Pancreas (tissue), 10 donors: ENCODE data around the gene DCAKD. TPM values are rescaled to one million over a fixed set of nuclear protein-coding genes. Genes with fewer than 3 reads are reported as not detected.
A peak's percentile ranks its signal among the peaks of the same experiment; 100 is the strongest.

Source experiments
- ATAC-seq, 4 donors: fragments of 200-7000 bp; cut with Tn5 transposase; one replicate each; pipeline versions ENCODE4 v1.8.0 to v1.9.1; 2020; ENCODE audit warnings: mild to moderate bottlenecking in 4 of 4, moderate library complexity in 4 of 4
- DNase-seq, 6 donors: peaks; one replicate each; pipeline ENCODE4 v3.0.0-alpha.2; 2020
- FAIRE-seq: peaks from 2 replicates; lab custom pipeline; 2012; peaks lifted over from hg19 to GRCh38; lab: Jason Lieb, UNC
- H3K27ac ChIP-seq, 4 donors: fragments of 200-600 bp; sonication (generic); 1 replicate in 3 of 4; 2 replicates in 1 of 4; pipeline versions ENCODE4 v1.5.0 to v1.8.0; 2020
- H3K27me3 ChIP-seq, 4 donors: fragments of 200-600 bp; one replicate each; pipeline ENCODE4 v1.8.0; 2021
- H3K36me3 ChIP-seq, 3 donors: fragments of 200-600 bp; sonication (generic) in 1 of 3; one replicate each; pipeline versions ENCODE4 v1.5.0 to v1.8.0; 2020 to 2021
- H3K4me1 ChIP-seq, 3 donors: fragments of 200-600 bp; one replicate each; pipeline ENCODE4 v1.8.0; 2021
- H3K4me3 ChIP-seq, 4 donors: fragments of 200-600 bp; sonication (generic) in 2 of 4; one replicate each; pipeline versions ENCODE4 v1.5.0 to v1.8.0; 2020 to 2021
- H3K9me3 ChIP-seq, 4 donors: fragments of 200-600 bp; one replicate each; pipeline ENCODE4 v1.8.0; 2021
- CTCF ChIP-seq, 4 donors: fragments of 200-600 bp; sonication (generic) in 3 of 4; IDR thresholded peaks; one replicate each; pipeline versions ENCODE4 v1.5.0 to v1.8.0; 2021; ENCODE audit warnings: antibody characterized with exemption in 4 of 4
- WGBS, 2 donors: extraction: QIAGEN DNeasy Blood & Tissue Kit; methylation state at CpG; one replicate each; pipeline ENCODE4 v1.1.7; 2013; 5-methylcytosine and 5-hydroxymethylcytosine counted together
- intact Hi-C, 3 donors: fragments of 100-400 bp; cut with DNase I; formaldehyde crosslinking; loops; one replicate each; pipeline versions ENCODE4 v1.11.1 to v1.14.2; 2022
- polyA plus RNA-seq, 2 donors: library from polyadenylated mRNA; stranded (reverse); fragments of 200-250 nt; gene quantifications; one replicate each; pipeline ENCODE4 v1.2.3, GENCODE V29; 2013
- total RNA-seq, 6 donors: library from RNA; stranded (reverse); fragmentation: NEBNext Ultra II Directional in 4 of 6; extraction: Animal tissue kit (Norgen Biotek cat#: 25700) in 4 of 6; gene quantifications; one replicate each; pipeline versions ENCODE4 v1.2.1 to v1.2.4, GENCODE V29; 2021 to 2023
- donor health status: healthy with polysubstance abuse.
- donor health status: DM: no; HTN: no; CAD: no; lungs with moderate emphysema.
- donor health status: DM: no; HTN: no; CAD: no.
- donor health status: control.
- donor health status: control.
- donor health status: Bipolar disorder and iron deficiency.
- donor health status: DM: yes; HTN: yes; CAD: no.
- donor health status: DM: no; HTN: no; CAD: no.
- donor health status: DM: no; HTN: no; CAD: no.
- donor health status: DM: yes; HTN: yes; CAD: no.

The DCAKD gene
- total and polyA plus RNA-seq, 8 donors, result 9.3 to 19.2 (median 12.1) TPM

DNA sequence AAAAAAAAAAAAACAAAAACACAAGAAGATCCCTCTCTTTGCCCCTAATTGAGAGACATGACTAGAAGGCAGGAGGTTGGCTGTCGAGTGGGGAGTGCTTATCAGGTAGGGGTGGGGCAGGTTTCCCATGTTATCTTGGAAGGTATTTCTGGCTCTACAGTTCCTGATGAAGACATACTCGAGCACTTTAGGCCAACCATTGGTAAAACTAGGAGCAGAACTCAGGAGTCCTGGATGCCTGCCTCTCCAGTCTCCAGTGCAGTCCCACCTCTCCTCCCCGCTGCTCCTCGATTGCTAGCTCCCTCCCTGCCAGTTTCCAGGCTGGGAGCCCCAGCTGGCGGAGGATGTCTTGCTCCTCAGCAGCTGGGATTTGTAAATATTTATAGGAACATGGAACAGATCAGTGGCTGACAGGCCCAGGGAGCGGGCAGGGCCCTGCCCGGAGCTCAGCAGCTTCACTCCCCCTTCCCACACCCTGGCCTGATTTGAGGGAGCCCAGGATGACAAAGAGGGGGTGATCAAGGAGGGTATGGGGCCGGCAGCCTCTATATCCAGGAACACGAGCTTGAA is 71.9 kb downstream of the DCAKD start:
- FAIRE-seq, result no peak
- 37 to 54% methylated on average over 9 of the region's 9 CpGs for WGBS, 2 donors
- ATAC-seq, result peak in 2 of 4 donors; percentile 18 to 34
- Histone ChIP-seq H3K9me3 (no peaks in the 10 kb centered on the region), H3K4me3 (no peak overlapping the region), H3K27ac (no peak overlapping the region), H3K4me1 (no peaks in the 10 kb centered on the region), H3K36me3 (no peaks in the 10 kb centered on the region), H3K27me3 (no peaks in the 10 kb centered on the region)
- no peak for DNase-seq
- TF ChIP-seq CTCF (IDR thresholded peaks at IDR 0.05), result no peak
- intact Hi-C loops, result no loop called here

DNA sequence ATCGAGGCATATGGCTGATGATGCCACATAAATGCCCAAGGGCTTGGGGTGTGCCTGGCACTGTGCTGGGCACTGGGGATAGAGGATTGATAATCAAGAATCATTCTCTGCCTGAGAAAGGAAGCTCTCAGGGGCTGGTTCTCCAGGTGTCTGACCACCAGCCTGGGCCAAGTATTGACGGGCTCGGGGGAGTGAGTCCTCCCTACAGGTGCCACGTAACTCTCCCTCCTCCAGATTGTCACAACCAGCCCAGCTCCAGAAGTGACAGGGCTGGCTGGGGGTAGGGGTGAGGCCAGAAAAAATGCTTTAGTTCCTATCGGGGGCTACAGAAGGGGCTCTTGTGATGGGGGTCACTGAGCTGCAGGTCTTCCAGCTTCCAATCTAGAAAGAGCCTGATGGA is 72.6 kb downstream of the DCAKD start:
- Histone ChIP-seq H3K36me3 (no peaks in the 10 kb centered on the region), H3K27me3 (no peaks in the 10 kb centered on the region), H3K27ac (no peak overlapping the region), H3K9me3 (no peaks in the 10 kb centered on the region), H3K4me1 (no peaks in the 10 kb centered on the region), H3K4me3 (no peak overlapping the region)
- FAIRE-seq, result no peak
- no peak for DNase-seq
- intact Hi-C loops, result no loop called here
- no peak for ATAC-seq
- 71 to 81% methylated on average over 5 of the region's 5 CpGs for WGBS, 2 donors
- no peak for TF ChIP-seq CTCF (IDR thresholded peaks at IDR 0.05)

DNA sequence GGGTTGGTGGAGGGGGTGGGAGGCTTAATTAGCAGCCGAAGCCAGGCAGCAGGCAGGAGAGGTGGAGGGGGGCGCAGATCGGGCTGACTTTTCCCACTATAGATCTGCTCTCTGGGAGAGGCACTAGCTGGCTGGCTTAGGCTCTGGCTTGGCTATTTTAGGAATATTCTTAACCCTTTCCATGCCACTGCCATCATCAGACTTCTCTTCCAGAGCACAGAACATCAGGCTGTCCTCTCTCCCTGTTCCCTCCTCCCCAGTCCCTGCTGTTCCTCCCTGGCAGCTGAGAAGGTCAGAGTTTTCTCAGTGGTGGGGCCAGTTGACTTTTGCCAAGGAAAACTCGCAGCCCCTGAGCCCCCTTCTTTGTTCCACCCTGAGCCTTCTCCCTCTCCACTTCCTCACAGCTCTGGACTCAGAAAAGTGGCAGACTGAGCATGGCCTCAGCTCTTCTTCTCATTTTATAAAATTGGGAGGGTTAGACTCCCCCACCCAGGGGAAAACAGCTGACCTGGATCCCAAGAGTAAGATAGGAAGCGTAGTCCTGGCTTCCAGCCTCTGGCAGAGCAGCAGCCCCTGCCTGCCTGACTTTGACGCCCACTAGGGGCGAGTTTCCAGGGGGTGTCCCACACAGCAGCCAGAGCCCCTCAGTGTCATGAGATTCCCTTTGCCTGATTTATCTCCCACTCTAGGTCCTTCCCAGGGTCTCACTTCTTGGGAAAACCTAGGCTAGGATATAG is 73.5 kb downstream of the DCAKD start:
- H3K36me3 ChIP-seq, result no peaks in the 10 kb centered on the region
- no peak for DNase-seq
- no peak for TF ChIP-seq CTCF (IDR thresholded peaks at IDR 0.05)

GRCh38 chr17:44977065-44977464 is 74.4 kb downstream of the DCAKD start:
- TF ChIP-seq CTCF (IDR thresholded peaks at IDR 0.05), result no peak
- FAIRE-seq (no peak), DNase-seq (no peak), ATAC-seq (no peak)
- 56 to 70% methylated on average over 3 of the region's 3 CpGs for WGBS, 2 donors
- Histone ChIP-seq H3K4me3 (no peak overlapping the region), H3K9me3 (no peaks in the 10 kb centered on the region), H3K4me1 (no peaks in the 10 kb centered on the region), H3K27me3 (no peaks in the 10 kb centered on the region), H3K36me3 (no peaks in the 10 kb centered on the region), H3K27ac (no peak overlapping the region)
- intact Hi-C loops, result no loop called here

More for the DNA sequence above, 73.5 kb downstream of the DCAKD start:
- Histone ChIP-seq H3K4me3 (no peak overlapping the region), H3K27ac (no peak overlapping the region), H3K27me3 (no peaks in the 10 kb centered on the region), H3K9me3 (no peaks in the 10 kb centered on the region), H3K4me1 (no peaks in the 10 kb centered on the region)
- no peak for FAIRE-seq
- no peak for ATAC-seq
- intact Hi-C loops, result no loop called here
- 56 to 62% methylated on average over 5 to 7 of the region's 7 CpGs for WGBS, 2 donors

DNA sequence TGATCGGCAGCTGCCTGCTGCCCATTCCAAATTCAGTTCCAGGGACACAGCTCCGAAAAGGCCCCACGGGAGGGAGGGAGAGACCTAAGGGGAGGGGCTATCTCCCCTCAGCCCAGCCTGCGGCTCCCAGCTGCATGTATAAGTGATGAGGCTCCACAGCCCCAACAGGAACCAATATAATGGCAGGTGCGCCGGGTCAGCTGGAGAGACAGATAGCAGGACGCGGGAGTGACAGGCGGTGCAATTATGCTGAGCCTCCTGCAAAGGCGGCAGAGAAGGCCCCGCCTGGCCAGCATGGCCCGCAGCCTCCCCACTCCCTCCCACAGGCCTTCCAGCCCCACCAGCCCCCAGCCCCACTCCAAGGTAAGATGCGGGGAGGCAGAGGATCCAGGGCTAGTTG is 75.2 kb downstream of the DCAKD start:
- DNase-seq, result no peak
- intact Hi-C loops, result no loop called here
- Histone ChIP-seq H3K27me3 (no peaks in the 10 kb centered on the region), H3K9me3 (no peaks in the 10 kb centered on the region), H3K27ac (no peak overlapping the region), H3K4me3 (no peak overlapping the region), H3K4me1 (no peaks in the 10 kb centered on the region), H3K36me3 (no peaks in the 10 kb centered on the region)
- no peak for FAIRE-seq
- no peak for TF ChIP-seq CTCF (IDR thresholded peaks at IDR 0.05)
- WGBS, 2 donors, result 57 to 71% methylated on average over 13 of the region's 13 CpGs
- no peak for ATAC-seq
